Ectodermal cell (in vitro differentiated cells): ENCODE measurements around the gene PGC.

Source experiments
- H3K27ac ChIP-seq: 2 replicates; pipeline ENCODE4 v1.7.0; 2013; ENCODE audit warnings: mild to moderate bottlenecking, low read depth, low read length; ENCODE audit not compliant: insufficient read depth, poor library complexity, severe bottlenecking
- H3K27me3 ChIP-seq: 2 replicates; pipeline ENCODE4 v1.7.0; 2013; ENCODE audit warnings: mild to moderate bottlenecking, low read length; ENCODE audit not compliant: insufficient read depth, control insufficient read depth, poor library complexity, severe bottlenecking
- H3K36me3 ChIP-seq: one replicate; pipeline ENCODE4 v1.7.0; 2013; ENCODE audit warnings: low read length; ENCODE audit not compliant: control insufficient read depth, insufficient read depth
- H3K4me1 ChIP-seq: one replicate; pipeline ENCODE4 v1.7.0; 2013; ENCODE audit warnings: low read length; ENCODE audit not compliant: control insufficient read depth, insufficient read depth
- H3K4me3 ChIP-seq: 2 replicates; pipeline ENCODE4 v1.7.0; 2013; ENCODE audit warnings: low read depth, low read length, control low read depth; ENCODE audit not compliant: insufficient read depth
- H3K9me3 ChIP-seq: 2 replicates; pipeline ENCODE4 v1.7.0; 2013; ENCODE audit warnings: mild to moderate bottlenecking, low read length, moderate library complexity; ENCODE audit not compliant: control insufficient read depth
- WGBS, 2 experiments: methylation state at CpG; one replicate each; pipeline ENCODE4 v1.1.7; 2013; ENCODE audit warnings: missing lambda C conversion rate in 2 of 2; 5-methylcytosine and 5-hydroxymethylcytosine counted together

Gene PGC

GRCh38 chr6:41759905-41760579, 12.8 kb upstream of the PGC start:
- Histone ChIP-seq H3K9me3 (no peaks in the 10 kb centered on the region), H3K27ac (no peak overlapping the region), H3K27me3 (no peaks in the 10 kb centered on the region), H3K4me1 (no peaks in the 10 kb centered on the region), H3K4me3 (no peak overlapping the region), H3K36me3 (no peaks in the 10 kb centered on the region)
- 83 to 92% methylated on average over 2 of the region's 2 CpGs for WGBS, 2 experiments

GRCh38 chr6:41759106-41759904, 12.1 kb upstream of the PGC start:
- Histone ChIP-seq H3K27ac (no peak overlapping the region), H3K27me3 (no peaks in the 10 kb centered on the region), H3K4me1 (no peaks in the 10 kb centered on the region), H3K4me3 (no peak overlapping the region), H3K9me3 (no peaks in the 10 kb centered on the region), H3K36me3 (no peaks in the 10 kb centered on the region)
- 94% methylated on average over 13 of the region's 13 CpGs for WGBS, 2 experiments

- WGBS, 2 experiments, result 95 to 96% methylated on average over 6 of the region's 6 CpGs
- Histone ChIP-seq H3K4me1 (no peaks in the 10 kb centered on the region), H3K27me3 (no peaks in the 10 kb centered on the region)
These were observed 11.4 kb upstream of the PGC start for GRCh38 chr6:41758641-41759035.

GRCh38 chr6:41757931-41758640, 10.9 kb upstream of the PGC start:
- no peak overlapping the region for H3K4me3 ChIP-seq
- no peaks in the 10 kb centered on the region for H3K4me1 ChIP-seq
- no peaks in the 10 kb centered on the region for H3K27me3 ChIP-seq
- H3K9me3 ChIP-seq, result no peaks in the 10 kb centered on the region
- no peaks in the 10 kb centered on the region for H3K36me3 ChIP-seq
- 88 to 90% methylated on average over 8 of the region's 8 CpGs for WGBS, 2 experiments
- no peak overlapping the region for H3K27ac ChIP-seq

More at GRCh38 chr6:41758641-41759035, 11.4 kb upstream of the PGC start:
- Histone ChIP-seq H3K9me3 (no peaks in the 10 kb centered on the region), H3K36me3 (no peaks in the 10 kb centered on the region), H3K27ac (no peak overlapping the region), H3K4me3 (no peak overlapping the region)

GRCh38 chr6:41757271-41757670, 10.1 kb upstream of the PGC start:
- no peaks in the 10 kb centered on the region for H3K27me3 ChIP-seq
- H3K9me3 ChIP-seq, result no peaks in the 10 kb centered on the region
- H3K4me1 ChIP-seq, result no peaks in the 10 kb centered on the region
- 93 to 95% methylated on average over 6 of the region's 6 CpGs for WGBS, 2 experiments
- no peaks in the 10 kb centered on the region for H3K36me3 ChIP-seq
- no peak overlapping the region for H3K4me3 ChIP-seq
- H3K27ac ChIP-seq, result no peak overlapping the region

- Histone ChIP-seq H3K27ac (no peak overlapping the region), H3K36me3 (no peaks in the 10 kb centered on the region), H3K4me1 (no peaks in the 10 kb centered on the region), H3K27me3 (no peaks in the 10 kb centered on the region), H3K4me3 (no peak overlapping the region), H3K9me3 (no peaks in the 10 kb centered on the region)
- WGBS, 2 experiments, result 70 to 73% methylated on average over 13 of the region's 13 CpGs
These were observed 9.2 kb upstream of the PGC start for GRCh38 chr6:41756354-41756753.

GRCh38 chr6:41755895-41756294, 8.7 kb upstream of the PGC start:
- no peaks in the 10 kb centered on the region for H3K9me3 ChIP-seq
- no peak overlapping the region for H3K4me3 ChIP-seq
- no peaks in the 10 kb centered on the region for H3K4me1 ChIP-seq
- H3K36me3 ChIP-seq, result no peaks in the 10 kb centered on the region
- WGBS, 2 experiments, result 83 to 86% methylated on average over 4 of the region's 4 CpGs
- H3K27me3 ChIP-seq, result no peaks in the 10 kb centered on the region
- H3K27ac ChIP-seq, result no peak overlapping the region

GRCh38 chr6:41750374-41750773, 3.2 kb upstream of the PGC start:
- no peaks in the 10 kb centered on the region for H3K4me1 ChIP-seq
- no peaks in the 10 kb centered on the region for H3K27me3 ChIP-seq
- H3K36me3 ChIP-seq, result no peaks in the 10 kb centered on the region
- no peak overlapping the region for H3K4me3 ChIP-seq
- no peak overlapping the region for H3K27ac ChIP-seq
- no peaks in the 10 kb centered on the region for H3K9me3 ChIP-seq
- WGBS, 2 experiments, result 71 to 93% methylated on average over 3 of the region's 3 CpGs

- no peaks in the 10 kb centered on the region for H3K36me3 ChIP-seq
- no peaks in the 10 kb centered on the region for H3K4me1 ChIP-seq
- WGBS, 2 experiments, result 89 to 94% methylated on average over 3 of the region's 3 CpGs
- H3K27ac ChIP-seq, result no peak overlapping the region
- no peaks in the 10 kb centered on the region for H3K27me3 ChIP-seq
- H3K4me3 ChIP-seq, result no peak overlapping the region
- no peaks in the 10 kb centered on the region for H3K9me3 ChIP-seq
These were observed 1.3 kb upstream of the PGC start for GRCh38 chr6:41748542-41748941.

- Histone ChIP-seq H3K36me3 (no peaks in the 10 kb centered on the region), H3K4me1 (no peaks in the 10 kb centered on the region), H3K27ac (no peak overlapping the region), H3K4me3 (no peak overlapping the region), H3K27me3 (no peaks in the 10 kb centered on the region), H3K9me3 (no peaks in the 10 kb centered on the region)
- WGBS, 2 experiments, result 94 to 95% methylated on average over 6 of the region's 6 CpGs
These were observed 893 bp upstream of the PGC start for GRCh38 chr6:41748102-41748477.
